K562 (cell line): ENCODE measurements around the gene SLC25A28. TPM values are rescaled to one million over a fixed set of nuclear protein-coding genes. Genes with fewer than 3 reads are reported as not detected.

Experiments
- ATF3 ChIP-seq, 2 experiments: fragments of 450-650 bp in 1 of 2; sonication (generic) in 1 of 2; formaldehyde crosslinking in 1 of 2; IDR thresholded peaks in 1 of 2; conservative IDR thresholded peaks in 1 of 2; 2 replicates each; pipeline versions ENCODE4 v1.6.1 to v1.8.1; 2016 to 2023; ENCODE audit warnings: mild to moderate bottlenecking in 2 of 2, moderate library complexity in 2 of 2, inconsistent platforms in 1 of 2, missing genetic modification reagents in 1 of 2
- BMI1 ChIP-seq: fragments of 150-350 bp; IDR thresholded peaks from 2 replicates; pipeline ENCODE4 v1.6.1; 2014; ENCODE audit warnings: low read length
- CREB3L1 ChIP-seq: fragments of 450-650 bp; IDR thresholded peaks from 2 replicates; pipeline ENCODE4 v1.6.1; 2014; ENCODE audit warnings: low read depth, mild to moderate bottlenecking, moderate library complexity, borderline replicate concordance
- FOXP4 ChIP-seq: sonication (generic); formaldehyde crosslinking; IDR thresholded peaks from 2 replicates; pipeline ENCODE4 v1.8.0; 2022; ENCODE audit warnings: mild to moderate bottlenecking, missing genetic modification reagents, borderline replicate concordance
- HDAC2 ChIP-seq: fragments of 450-650 bp; IDR thresholded peaks from 2 replicates; pipeline ENCODE4 v1.6.1; 2016; ENCODE audit warnings: mild to moderate bottlenecking
- MAFG ChIP-seq: fragments of 450-650 bp; conservative IDR thresholded peaks from 2 replicates; pipeline ENCODE4 v1.6.1; 2016; ENCODE audit warnings: missing genetic modification characterization, missing compliant biosample characterization
- RUNX1 ChIP-seq: sonication (generic); IDR thresholded peaks from 2 replicates; pipeline ENCODE4 v1.6.1; 2016; ENCODE audit warnings: antibody characterized with exemption, low read depth
- ZNF318 ChIP-seq, 2 experiments: fragments of 450-650 bp; IDR thresholded peaks; 2 replicates each; pipeline ENCODE4 v1.6.1; 2016; ENCODE audit warnings: mild to moderate bottlenecking in 2 of 2, borderline replicate concordance in 1 of 2, low read depth in 1 of 2, moderate library complexity in 1 of 2
- ZNF445 ChIP-seq: fragments of 250-450 bp; sonication (Bioruptor Pico); IDR thresholded peaks from 2 replicates; pipeline ENCODE4 v1.4.0; 2020; ENCODE audit warnings: low read depth, mild to moderate bottlenecking, moderate library complexity
- ZNF589 ChIP-seq: fragments of 200-800 bp; sonication (Bioruptor generic); IDR thresholded peaks from 2 replicates; pipeline ENCODE4 v1.6.1; 2016; ENCODE audit warnings: low read depth, missing genetic modification characterization, missing compliant biosample characterization
- polyA plus RNA-seq, 8 experiments: library from polyadenylated mRNA; depleted of rRNA in 4 of 8; stranded (reverse) in 5 of 8; unstranded in 3 of 8; fragments of >200 nt; fragmentation: Nextera tagmentation in 2 of 8; fragmentation: Illumina TruSeq in 1 of 8; extraction: Ambion mirVana in 2 of 8; extraction: Trizol in 1 of 8; gene quantifications; 2 replicates each; pipeline versions ENCODE4 v1.2.1 to v1.2.3, GENCODE V29; 2011 to 2014; ENCODE audit warnings: inconsistent platforms in 1 of 8, missing spikeins in 1 of 8
- total RNA-seq, 7 experiments: library from RNA; depleted of rRNA in 6 of 7; stranded (reverse); fragments of >200 nt in 6 of 7; fragmentation: Illumina TruSeq in 2 of 7; extraction: Trizol in 2 of 7; gene quantifications; 2 replicates each; pipeline versions ENCODE4 v1.2.1 to v1.2.3, GENCODE V29; 2011 to 2021; ENCODE audit warnings: low replicate concordance in 1 of 7

SLC25A28 gene
- total and polyA plus RNA-seq, 9 of the 15 experiments (the other 6 are each of a cell fraction or from before 2014, with no cell fraction given), result 6.2 to 32.3 (median 18.8) TPM

- TF ChIP-seq FOXP4 (CRISPR knock-in tag) (no peak), ZNF445 (CRISPR knock-in tag) (no peak), MAFG (tag) (no peak), ATF3 (IDR thresholded peaks at IDR 0.05) (peak; percentile 44), ATF3 (CRISPR knock-in tag; conservative IDR thresholded peaks at IDR 0.05) (no peak), ZNF589 (0 out of 2 replicates have a peak, but pooled peaks have one; percentile 18), BMI1 (no peak), ZNF318 (IDR thresholded peaks at IDR 0.05; ENCODE audit: borderline replicate concordance in 1 of 2, low read depth in 1 of 2) (no peak), CREB3L1 (no peak), HDAC2 (0 out of 2 replicates have a peak, but pooled peaks have one; percentile 3), RUNX1 (no peak)
Measured at GRCh38 chr10:99621454-99622251, 1.4 kb upstream of the SLC25A28 start (continued).
